Right cardiac atrium (tissue), 5 donors: ENCODE results near the gene LIPG. TPM values are rescaled to one million over a fixed set of nuclear protein-coding genes. Genes with fewer than 3 reads are reported as not detected.

Experiments used
- ATAC-seq, 2 donors: fragments of 200-7000 bp; cut with Tn5 transposase; one replicate each; pipeline versions ENCODE4 v1.8.0 to v1.9.1; 2020; ENCODE audit warnings: moderate library complexity in 2 of 2, mild to moderate bottlenecking in 1 of 2
- DNase-seq, 3 donors: peaks; one replicate each; pipeline ENCODE4 v3.0.0-alpha.2; 2020
- H3K27ac ChIP-seq: one replicate; pipeline ENCODE4 v1.5.1; 2013; ENCODE audit warnings: mild to moderate bottlenecking, low read length, control low read depth, moderate library complexity
- H3K27me3 ChIP-seq: one replicate; pipeline ENCODE4 v1.6.1; 2013; ENCODE audit not compliant: control insufficient read depth, insufficient read depth
- H3K4me1 ChIP-seq: one replicate; pipeline ENCODE4 v1.6.1; 2013; ENCODE audit warnings: low read length; ENCODE audit not compliant: control insufficient read depth, insufficient read depth
- H3K4me3 ChIP-seq: one replicate; pipeline ENCODE4 v1.5.1; 2013; ENCODE audit warnings: low read length, control low read depth
- H3K9me3 ChIP-seq: one replicate; pipeline ENCODE4 v1.6.1; 2013; ENCODE audit warnings: low read length; ENCODE audit not compliant: control insufficient read depth
- WGBS: extraction: QIAGEN DNeasy Blood & Tissue Kit; methylation state at CpG from one replicate; pipeline ENCODE4 v1.1.7; 2013; 5-methylcytosine and 5-hydroxymethylcytosine counted together
- intact Hi-C, 4 donors: fragments of 100-400 bp; cut with DNase I; formaldehyde crosslinking; loops; one replicate each; pipeline versions ENCODE4 v1.11.0 to v1.14.0; 2022 to 2023
- polyA plus RNA-seq: library from polyadenylated mRNA; stranded (reverse); fragments of 200-250 nt; gene quantifications from one replicate; pipeline ENCODE4 v1.2.3, GENCODE V29; 2013
- total RNA-seq, 4 donors: library from RNA; stranded (reverse); fragmentation: NEBNext Ultra II Directional; extraction: Animal tissue kit (Norgen Biotek cat#: 25700); gene quantifications; one replicate each; pipeline ENCODE4 v1.2.1, GENCODE V29; 2021
- donor health status: healthy with polysubstance abuse.
- donor health status: DM: no; HTN: yes; CAD: no.
- donor health status: DM: no; HTN: no; CAD: no.
- donor health status: DM: no; HTN: yes; CAD: no; lungs with severe emphysema.
- donor health status: DM: yes; HTN: yes; CAD: no.

Gene LIPG
- total and polyA plus RNA-seq, 5 donors: 0.03 to 2.1 (median 0.11) TPM

- intact Hi-C loops: no loop called here
- no peak overlapping the region for H3K4me3 ChIP-seq
- ATAC-seq: no peak
Measured at GRCh38 chr18:49591775-49592174, 29.9 kb downstream of the LIPG start.

GRCh38 chr18:49596687-49597086 is 34.8 kb downstream of the LIPG start:
- H3K27ac ChIP-seq: no peak overlapping the region
- H3K4me3 ChIP-seq: no peak overlapping the region
- no peaks in the 10 kb centered on the region for H3K9me3 ChIP-seq
- ATAC-seq (no peak), DNase-seq (no peak)
- no peaks in the 10 kb centered on the region for H3K27me3 ChIP-seq
- WGBS: 68% methylated on average over 3 of the region's 3 CpGs
- H3K4me1 ChIP-seq: no peaks in the 10 kb centered on the region
- intact Hi-C loops: no loop called here

More at GRCh38 chr18:49591775-49592174, 29.9 kb downstream of the LIPG start:
- Histone ChIP-seq H3K27ac (no peak overlapping the region), H3K9me3 (no peaks in the 10 kb centered on the region), H3K4me1 (no peaks in the 10 kb centered on the region), H3K27me3 (no peaks in the 10 kb centered on the region)
- DNase-seq: no peak
- 39% methylated on average over 4 of the region's 4 CpGs for WGBS

GRCh38 chr18:49597157-49597931 is 35.5 kb downstream of the LIPG start:
- no peak for DNase-seq
- Histone ChIP-seq H3K4me3 (no peak overlapping the region), H3K4me1 (no peaks in the 10 kb centered on the region), H3K9me3 (no peaks in the 10 kb centered on the region), H3K27me3 (no peaks in the 10 kb centered on the region), H3K27ac (no peak overlapping the region)
- ATAC-seq: no peak
- WGBS: 63% methylated on average over 8 of the region's 8 CpGs
- intact Hi-C loops: no loop called here

- Histone ChIP-seq H3K27me3 (no peaks in the 10 kb centered on the region), H3K9me3 (peaks cover 4% of the 10 kb centered on the region), H3K4me3 (no peak overlapping the region), H3K27ac (no peak overlapping the region), H3K4me1 (no peaks in the 10 kb centered on the region)
- WGBS: 92% methylated on average over 4 of the region's 4 CpGs
- intact Hi-C loops: no loop called here
- no peak for ATAC-seq
- no peak for DNase-seq
Measured at GRCh38 chr18:49601211-49601610, 39.4 kb downstream of the LIPG start.

- ATAC-seq (no peak), DNase-seq (no peak)
- no peak overlapping the region for H3K27ac ChIP-seq
- no peak overlapping the region for H3K4me3 ChIP-seq
- intact Hi-C loops: no loop called here
- WGBS: 90% methylated on average over 4 of the region's 4 CpGs
- peaks cover 4% of the 10 kb centered on the region for H3K9me3 ChIP-seq
- no peaks in the 10 kb centered on the region for H3K27me3 ChIP-seq
- H3K4me1 ChIP-seq: no peaks in the 10 kb centered on the region
Measured at GRCh38 chr18:49608366-49609255, 46.8 kb downstream of the LIPG start.

- DNase-seq (no peak), ATAC-seq (no peak)
- no peaks in the 10 kb centered on the region for H3K4me1 ChIP-seq
- intact Hi-C loops: no loop called here
- H3K27me3 ChIP-seq: no peaks in the 10 kb centered on the region
- no peak overlapping the region for H3K27ac ChIP-seq
- H3K4me3 ChIP-seq: no peak overlapping the region
- WGBS: 92% methylated on average over 3 of the region's 3 CpGs
- peaks cover 4% of the 10 kb centered on the region for H3K9me3 ChIP-seq
Measured at GRCh38 chr18:49609256-49610021, 47.6 kb downstream of the LIPG start.

DNA sequence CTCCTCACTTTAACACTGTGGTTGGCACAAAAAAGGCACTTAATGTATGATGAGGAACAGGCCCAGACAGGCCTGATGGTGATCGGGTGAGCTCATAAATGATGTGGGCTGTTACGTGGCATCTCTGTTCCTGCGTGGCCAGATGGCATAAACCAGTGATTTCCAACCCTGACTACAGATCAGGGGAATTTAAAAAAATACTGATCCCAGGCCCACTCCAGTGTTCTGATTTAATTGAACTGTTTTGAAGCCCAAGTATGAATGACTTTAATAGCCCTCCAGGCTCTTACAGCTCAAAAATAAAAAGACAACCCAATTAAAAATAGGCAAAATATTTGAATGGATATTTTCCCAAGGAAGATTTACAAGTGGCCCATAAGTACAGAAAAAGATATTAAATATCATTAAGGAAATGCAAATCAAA is 48.2 kb downstream of the LIPG start:
- WGBS: 96% methylated on average over 3 of the region's 3 CpGs
- H3K27ac ChIP-seq: no peak overlapping the region
- no peak overlapping the region for H3K4me3 ChIP-seq
- no peaks in the 10 kb centered on the region for H3K4me1 ChIP-seq
- ATAC-seq: no peak
- peaks cover 3% of the 10 kb centered on the region for H3K9me3 ChIP-seq
- H3K27me3 ChIP-seq: no peaks in the 10 kb centered on the region
- intact Hi-C loops: no loop called here
- no peak for DNase-seq

GRCh38 chr18:49611316-49611715 is 49.5 kb downstream of the LIPG start:
- H3K4me3 ChIP-seq: no peak overlapping the region
- ATAC-seq (no peak), DNase-seq (no peak)
- H3K27me3 ChIP-seq: no peaks in the 10 kb centered on the region
- no peaks in the 10 kb centered on the region for H3K9me3 ChIP-seq
- H3K27ac ChIP-seq: no peak overlapping the region
- intact Hi-C loops: no loop called here
- 89% methylated on average over 3 of the region's 3 CpGs for WGBS
- H3K4me1 ChIP-seq: no peaks in the 10 kb centered on the region

GRCh38 chr18:49612515-49613033 is 50.7 kb downstream of the LIPG start:
- Histone ChIP-seq H3K4me3 (no peak overlapping the region), H3K4me1 (no peaks in the 10 kb centered on the region), H3K27ac (no peak overlapping the region), H3K9me3 (no peaks in the 10 kb centered on the region), H3K27me3 (no peaks in the 10 kb centered on the region)
- WGBS: 71% methylated on average over 11 of the region's 11 CpGs
- ATAC-seq (no peak), DNase-seq (no peak)
- intact Hi-C loops: no loop called here

GRCh38 chr18:49613141-49613640 is 51.3 kb downstream of the LIPG start:
- H3K27me3 ChIP-seq: no peaks in the 10 kb centered on the region
- DNase-seq: no peak
- no peaks in the 10 kb centered on the region for H3K9me3 ChIP-seq
- intact Hi-C loops: no loop called here
- H3K4me1 ChIP-seq: no peaks in the 10 kb centered on the region
- H3K4me3 ChIP-seq: no peak overlapping the region
- H3K27ac ChIP-seq: no peak overlapping the region
- no peak for ATAC-seq
- 45% methylated on average over 7 of the region's 7 CpGs for WGBS
